ENCODE results near the gene SPACA7. TPM values are rescaled to one million over a fixed set of nuclear protein-coding genes. Genes with fewer than 3 reads are reported as not detected.

Gene SPACA7
- total and polyA plus RNA-seq, 9 of the 15 experiments (the other 6 are each of a cell fraction or from before 2014, with no cell fraction given), result not detected

- TF ChIP-seq ZNF398 (CRISPR knock-in tag; IDR thresholded peaks at IDR 0.05), result no peak
These were observed 43.4 kb upstream of the SPACA7 start (continued) for GRCh38 chr13:112332727-112333126.

GRCh38 chr13:112333756-112334543 lies 42.2 kb upstream of the SPACA7 start:
- H3K4me1 ChIP-seq (replicated peaks in 1 of 2; ENCODE audit: control insufficient read depth in 2 of 2, insufficient read depth in 2 of 2, low read length in 2 of 2), result peaks cover 0 to 4% of the 10 kb centered on the region in 2 experiments; a peak in 1 of 5 replicates
- no peaks in the 10 kb centered on the region for H3K9me1 ChIP-seq (ENCODE audit: control insufficient read depth, insufficient read depth, low read length)
- no peaks in the 10 kb centered on the region for H3K79me2 ChIP-seq (ENCODE audit: control insufficient read depth, insufficient read depth, low read length)
- TF ChIP-seq JUND (IDR thresholded peaks at IDR 0.05; ENCODE audit: borderline replicate concordance, low read depth, low read length) (peak; percentile 30; the same call in 1 of the 2 replicates), JUND (tag; IDR thresholded peaks at IDR 0.05; ENCODE audit: borderline replicate concordance, low read depth, low read length) (no peak; the same call in 2 of the 3 replicates), DNMT1 (IDR thresholded peaks at IDR 0.05) (no peak), FOSL1 (tag; conservative IDR thresholded peaks at IDR 0.05) (peak; percentile 65), EGR1 (conservative IDR thresholded peaks at IDR 0.05) (peak; percentile 62)
- TF ChIP-seq, protein P1, sequence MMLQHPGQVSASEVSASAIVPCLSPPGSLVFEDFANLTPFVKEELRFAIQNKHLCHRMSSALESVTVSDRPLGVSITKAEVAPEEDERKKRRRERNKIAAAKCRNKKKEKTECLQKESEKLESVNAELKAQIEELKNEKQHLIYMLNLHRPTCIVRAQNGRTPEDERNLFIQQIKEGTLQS (IDR thresholded peaks at IDR 0.05), result peak; percentile 20; the same call in 1 of the 2 replicates
- TF ChIP-seq, protein P1 (CRISPR knock-in tag; conservative IDR thresholded peaks at IDR 0.05), result no peak
- no peaks in the 10 kb centered on the region for H3K9me3 ChIP-seq (replicated peaks; ENCODE audit: control insufficient read depth, insufficient read depth, low read depth, low read length)
- no peak overlapping the region for H3K4me2 ChIP-seq (ENCODE audit: insufficient read depth, low read length)
- CTCF ChIA-PET (ENCODE audit: low intra/inter-chr PET ratio), result no interaction called here
- FAIRE-seq, result no peak
- under 1% methylated on average over 16 of the region's 16 CpGs for WGBS (ENCODE audit: insufficient coverage, low coverage, missing lambda C conversion rate)
- no peaks in the 10 kb centered on the region for H3K36me3 ChIP-seq (ENCODE audit: control insufficient read depth, insufficient read depth, low read length)
- no peaks in the 10 kb centered on the region for H4K20me1 ChIP-seq (replicated peaks; ENCODE audit: control insufficient read depth, insufficient read depth, low read length)
- H2AFZ ChIP-seq (ENCODE audit: low read depth, low read length), result no peak overlapping the region
- POLR2A ChIA-PET, result no interaction called here
- H3K27me3 ChIP-seq (ENCODE audit: control insufficient read depth in 2 of 2, insufficient read depth in 2 of 2, low read length in 2 of 2), result peaks cover 5 to 36% of the 10 kb centered on the region in 2 experiments; a peak in 3 of 5 replicates
- no peak overlapping the region for H3K9ac ChIP-seq (ENCODE audit: insufficient read depth in 1 of 2, low read depth in 2 of 2, low read length in 2 of 2)
- no peak overlapping the region for H3K4me3 ChIP-seq
- no TSS peak for BruUV-seq (replicated peaks)
- in situ Hi-C loops (cut with MboI) (no loop called here), intact Hi-C loops (cut with micrococcal nuclease) (loop anchor here (10.0 kb wide), 1 partner anchor 269 kb away; the partner anchor contains the start of gene SOX1)
- peak; percentile 14 to 46 (median 26) for DNase-seq (ENCODE audit: extremely low read depth in 1 of 4, low spot score in 3 of 4)
- H3K27ac ChIP-seq (ENCODE audit: extremely low read depth, low read depth, low read length), result no peak overlapping the region
- peak; percentile 92 for ATAC-seq

Measured in K562 (cell line).